Bone marrow (tissue), 2 donors: Measurements from ENCODE around the gene TGFBR3.

Experiments
- DNase-seq, 2 donors: peaks; one replicate each; lab custom pipeline; 2025; lab: John Stamatoyannopoulos, UW

TGFBR3 gene

DNA sequence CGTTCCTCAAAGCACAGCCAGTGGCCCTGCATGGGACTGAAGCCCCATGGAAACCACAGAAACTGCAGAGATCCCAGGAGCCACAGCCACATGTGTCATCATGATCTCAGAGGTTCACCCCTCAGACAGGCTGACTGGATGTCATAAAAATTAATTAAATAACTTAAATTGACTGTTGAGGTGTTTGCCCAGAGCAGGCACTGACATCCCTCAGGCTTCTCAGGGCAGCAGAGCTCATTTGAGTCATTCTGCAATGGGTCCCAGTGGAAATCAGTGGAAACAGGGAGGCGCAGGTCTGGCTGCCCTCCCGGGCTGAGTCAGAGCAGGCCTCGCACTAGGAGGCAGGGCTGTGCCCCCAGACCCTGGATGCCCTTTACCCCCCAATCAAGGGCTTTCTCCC, 250.2 kb downstream of the TGFBR3 start:
- DNase-seq, result no peak

DNA sequence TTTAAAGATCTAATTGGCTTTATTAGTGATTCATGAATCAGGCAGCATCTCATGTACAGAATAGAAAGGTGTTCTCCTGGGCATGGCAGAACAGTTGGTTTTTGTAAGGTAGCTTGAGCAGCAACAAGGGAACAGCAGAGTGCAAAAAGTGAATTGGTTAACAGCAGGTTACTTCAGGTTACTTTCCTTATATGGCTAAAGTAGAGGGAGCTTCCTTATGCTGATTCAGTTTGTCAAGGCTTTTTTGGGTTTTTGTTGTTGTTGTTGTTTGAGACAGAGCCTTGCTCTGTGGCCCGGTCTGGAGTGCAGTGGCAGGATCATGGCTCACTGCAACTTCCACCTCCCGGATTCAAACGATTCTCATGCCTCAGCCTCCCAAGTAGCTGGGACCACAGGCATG, 252.5 kb downstream of the TGFBR3 start:
- no peak for DNase-seq

DNA sequence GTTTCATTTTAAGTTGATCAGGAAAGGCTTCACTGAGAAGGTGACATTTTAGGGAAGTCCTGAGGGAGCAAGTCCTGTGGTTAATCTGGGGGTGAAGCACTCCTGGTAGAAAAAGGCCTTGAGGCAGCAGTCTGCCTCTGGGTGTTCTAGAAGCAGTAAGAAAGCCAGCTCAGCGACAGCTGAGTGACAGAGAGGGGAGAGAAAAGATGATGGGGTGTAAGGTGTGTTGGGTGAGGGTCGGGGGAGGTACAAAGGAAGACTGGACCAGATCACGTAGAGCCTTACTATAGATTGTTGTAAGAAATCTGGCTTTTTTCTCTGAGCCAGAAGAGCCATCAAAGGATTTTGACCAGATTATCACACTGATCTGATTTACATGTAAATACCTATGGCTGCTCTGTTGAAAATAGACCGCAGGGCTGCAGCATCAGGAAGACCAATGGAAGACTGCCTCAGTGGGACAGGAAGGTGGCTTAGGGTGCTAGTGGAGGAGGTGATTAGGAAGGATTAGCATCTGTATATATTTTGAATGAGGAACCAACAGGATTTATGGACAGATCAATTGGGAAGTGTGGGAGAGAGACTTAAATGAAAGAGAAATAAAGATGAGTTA, 254.1 kb downstream of the TGFBR3 start:
- DNase-seq, result no peak

DNA sequence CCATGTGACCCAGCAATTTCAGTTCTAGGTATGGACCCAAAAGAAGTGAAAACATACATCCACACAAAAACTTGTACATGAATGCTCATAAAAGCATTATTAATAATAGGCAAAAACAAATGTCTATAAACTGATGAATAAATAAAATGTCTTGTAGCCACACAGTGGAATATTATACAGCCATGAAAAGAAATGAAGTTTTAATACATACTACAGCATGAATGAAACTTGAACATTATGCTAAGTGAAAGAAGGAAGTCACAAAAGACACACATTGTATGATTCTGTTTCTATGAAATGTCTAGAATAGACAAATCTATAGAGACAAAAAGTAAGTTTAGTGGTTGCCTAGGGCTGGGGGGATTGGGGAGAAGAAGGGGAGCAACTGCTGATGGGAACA, 255.1 kb downstream of the TGFBR3 start:
- DNase-seq, result no peak
